ENCODE results near the gene ARHGEF4. TPM values are rescaled to one million over a fixed set of nuclear protein-coding genes. Genes with fewer than 3 reads are reported as not detected.
A peak's percentile ranks its signal among the peaks of the same experiment; 100 is the strongest.

Gene ARHGEF4
- polyA plus RNA-seq, 3 donors: 0.05 TPM; not detected in 2

DNA sequence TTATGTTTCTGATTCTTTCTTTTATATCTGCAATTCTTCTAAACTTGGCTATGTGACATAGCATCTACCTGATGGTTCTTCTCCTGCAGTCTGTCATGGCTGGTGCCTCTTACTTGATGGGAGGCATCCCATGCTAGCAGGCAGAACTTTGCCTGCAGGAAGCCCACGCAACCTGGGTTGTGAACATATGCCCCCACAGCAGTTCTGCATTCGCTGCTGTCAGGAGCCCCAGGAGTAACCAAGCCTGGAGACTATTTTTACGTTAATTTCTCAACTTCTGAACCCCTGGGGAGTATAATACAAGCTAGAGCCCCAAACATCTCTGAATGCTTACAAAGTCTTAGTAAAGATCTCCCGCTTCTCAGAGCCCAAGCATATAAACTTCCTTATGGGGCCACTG is 244.5 kb downstream of the ARHGEF4 start:
- peak overlapping the region in 1 of 7 donors; percentile 59 for H3K27ac Mint-ChIP-seq
- no peaks in the 10 kb centered on the region for H3K4me1 Mint-ChIP-seq
- Histone ChIP-seq H3K79me2 (ENCODE audit: insufficient read depth, low read length) (peaks cover 92% of the 10 kb centered on the region), H3K4me2 (replicated peaks; ENCODE audit: extremely low read depth, low read length, poor library complexity, severe bottlenecking) (no peak overlapping the region), H3K27ac (ENCODE audit: low read depth in 1 of 2, low read length in 2 of 2) (no peak overlapping the region), H3K36me3 (replicated peaks in 1 of 2; ENCODE audit: control insufficient read depth in 1 of 2, insufficient read depth in 2 of 2, low read length in 2 of 2) (peaks cover 65 to 93% of the 10 kb centered on the region in 2 donors), H3K9ac (ENCODE audit: insufficient read depth, low read length, poor library complexity, severe bottlenecking) (no peak overlapping the region), H3K4me3 (replicated peaks in 1 of 3; ENCODE audit: low read depth in 2 of 3, low read length in 3 of 3) (no peak overlapping the region), H3K27me3 (ENCODE audit: control insufficient read depth in 2 of 2, insufficient read depth in 2 of 2, low read length in 2 of 2) (no peaks in the 10 kb centered on the region), H3K4me1 (ENCODE audit: control insufficient read depth in 1 of 2, insufficient read depth in 2 of 2, low read length in 2 of 2) (no peaks in the 10 kb centered on the region), H4K20me1 (ENCODE audit: insufficient read depth, low read length) (peaks cover 97% of the 10 kb centered on the region), H3K9me3 (replicated peaks in 1 of 2; ENCODE audit: control insufficient read depth in 1 of 2, insufficient read depth in 1 of 2, low read length in 2 of 2) (no peaks in the 10 kb centered on the region), H2AFZ (ENCODE audit: insufficient read depth, low read depth, low read length, poor library complexity, severe bottlenecking) (no peak overlapping the region)
- DNase-seq: no peak
- no peaks in the 10 kb centered on the region for H3K27me3 Mint-ChIP-seq (ENCODE audit: low read depth in 3 of 3)
- 100% methylated on average over 2 of the region's 4 CpGs for WGBS (ENCODE audit: insufficient coverage)
- H3K4me3 Mint-ChIP-seq: no peak overlapping the region
- no peaks in the 10 kb centered on the region for H3K9me3 Mint-ChIP-seq
- intact Hi-C loops (cut with micrococcal nuclease): no loop called here
- peaks cover 69 to 85% of the 10 kb centered on the region in 2 donors for H3K36me3 Mint-ChIP-seq
- TF ChIP-seq, protein P1, sequence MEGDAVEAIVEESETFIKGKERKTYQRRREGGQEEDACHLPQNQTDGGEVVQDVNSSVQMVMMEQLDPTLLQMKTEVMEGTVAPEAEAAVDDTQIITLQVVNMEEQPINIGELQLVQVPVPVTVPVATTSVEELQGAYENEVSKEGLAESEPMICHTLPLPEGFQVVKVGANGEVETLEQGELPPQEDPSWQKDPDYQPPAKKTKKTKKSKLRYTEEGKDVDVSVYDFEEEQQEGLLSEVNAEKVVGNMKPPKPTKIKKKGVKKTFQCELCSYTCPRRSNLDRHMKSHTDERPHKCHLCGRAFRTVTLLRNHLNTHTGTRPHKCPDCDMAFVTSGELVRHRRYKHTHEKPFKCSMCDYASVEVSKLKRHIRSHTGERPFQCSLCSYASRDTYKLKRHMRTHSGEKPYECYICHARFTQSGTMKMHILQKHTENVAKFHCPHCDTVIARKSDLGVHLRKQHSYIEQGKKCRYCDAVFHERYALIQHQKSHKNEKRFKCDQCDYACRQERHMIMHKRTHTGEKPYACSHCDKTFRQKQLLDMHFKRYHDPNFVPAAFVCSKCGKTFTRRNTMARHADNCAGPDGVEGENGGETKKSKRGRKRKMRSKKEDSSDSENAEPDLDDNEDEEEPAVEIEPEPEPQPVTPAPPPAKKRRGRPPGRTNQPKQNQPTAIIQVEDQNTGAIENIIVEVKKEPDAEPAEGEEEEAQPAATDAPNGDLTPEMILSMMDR (IDR thresholded peaks at IDR 0.05): no peak

DNA sequence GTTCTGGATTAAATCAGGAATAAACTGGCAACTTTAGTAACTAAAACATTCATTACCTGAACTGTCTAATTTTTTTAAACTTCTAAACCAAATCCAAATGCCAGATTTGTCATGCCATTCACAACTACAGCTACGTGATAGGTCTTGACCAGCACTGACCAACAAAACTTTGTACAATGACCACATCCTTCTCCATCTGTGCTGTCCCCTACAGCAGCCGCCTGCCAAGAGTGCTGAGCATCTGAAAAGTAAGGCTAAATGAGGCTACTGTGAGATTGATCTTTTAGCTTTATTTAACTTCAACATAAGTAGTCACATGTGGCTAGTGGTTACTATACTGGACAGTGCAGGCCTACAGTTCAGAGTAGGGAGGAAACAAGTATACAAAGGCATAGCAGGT is 248.9 kb downstream of the ARHGEF4 start:
- Histone ChIP-seq H4K20me1 (ENCODE audit: insufficient read depth, low read length) (peaks cover 100% of the 10 kb centered on the region), H3K9me3 (replicated peaks in 1 of 2; ENCODE audit: control insufficient read depth in 1 of 2, insufficient read depth in 1 of 2, low read length in 2 of 2) (no peaks in the 10 kb centered on the region), H3K79me2 (ENCODE audit: insufficient read depth, low read length) (peaks cover 98% of the 10 kb centered on the region), H3K36me3 (replicated peaks in 1 of 2; ENCODE audit: control insufficient read depth in 1 of 2, insufficient read depth in 2 of 2, low read length in 2 of 2) (peaks cover 47 to 79% of the 10 kb centered on the region in 2 donors), H3K9ac (ENCODE audit: insufficient read depth, low read length, poor library complexity, severe bottlenecking) (no peak overlapping the region), H3K4me3 (replicated peaks in 1 of 3; ENCODE audit: low read depth in 2 of 3, low read length in 3 of 3) (no peak overlapping the region), H3K27ac (ENCODE audit: low read depth in 1 of 2, low read length in 2 of 2) (peak overlapping the region in 1 of 2 donors; percentile 28), H3K27me3 (ENCODE audit: control insufficient read depth in 2 of 2, insufficient read depth in 2 of 2, low read length in 2 of 2) (no peaks in the 10 kb centered on the region), H2AFZ (ENCODE audit: insufficient read depth, low read depth, low read length, poor library complexity, severe bottlenecking) (no peak overlapping the region), H3K4me1 (ENCODE audit: control insufficient read depth in 1 of 2, insufficient read depth in 2 of 2, low read length in 2 of 2) (no peaks in the 10 kb centered on the region), H3K4me2 (replicated peaks; ENCODE audit: extremely low read depth, low read length, poor library complexity, severe bottlenecking) (no peak overlapping the region)
- Mint-ChIP-seq H3K36me3 (peaks cover 55 to 74% of the 10 kb centered on the region in 2 donors), H3K4me3 (no peak overlapping the region), H3K27me3 (ENCODE audit: low read depth in 3 of 3) (no peaks in the 10 kb centered on the region), H3K27ac (peak overlapping the region in 1 of 7 donors; percentile 74), H3K9me3 (no peaks in the 10 kb centered on the region), H3K4me1 (no peaks in the 10 kb centered on the region)
- TF ChIP-seq, protein P1 (IDR thresholded peaks at IDR 0.05): no peak
- intact Hi-C loops (cut with micrococcal nuclease): no loop called here
- WGBS (ENCODE audit: insufficient coverage): no CpG with 5 or more reads among the region's 2 CpGs
- no peak for DNase-seq

Data from CD14-positive monocyte (primary cell).